Measurements from ENCODE around the gene ENAM.

ENAM gene, protein sequence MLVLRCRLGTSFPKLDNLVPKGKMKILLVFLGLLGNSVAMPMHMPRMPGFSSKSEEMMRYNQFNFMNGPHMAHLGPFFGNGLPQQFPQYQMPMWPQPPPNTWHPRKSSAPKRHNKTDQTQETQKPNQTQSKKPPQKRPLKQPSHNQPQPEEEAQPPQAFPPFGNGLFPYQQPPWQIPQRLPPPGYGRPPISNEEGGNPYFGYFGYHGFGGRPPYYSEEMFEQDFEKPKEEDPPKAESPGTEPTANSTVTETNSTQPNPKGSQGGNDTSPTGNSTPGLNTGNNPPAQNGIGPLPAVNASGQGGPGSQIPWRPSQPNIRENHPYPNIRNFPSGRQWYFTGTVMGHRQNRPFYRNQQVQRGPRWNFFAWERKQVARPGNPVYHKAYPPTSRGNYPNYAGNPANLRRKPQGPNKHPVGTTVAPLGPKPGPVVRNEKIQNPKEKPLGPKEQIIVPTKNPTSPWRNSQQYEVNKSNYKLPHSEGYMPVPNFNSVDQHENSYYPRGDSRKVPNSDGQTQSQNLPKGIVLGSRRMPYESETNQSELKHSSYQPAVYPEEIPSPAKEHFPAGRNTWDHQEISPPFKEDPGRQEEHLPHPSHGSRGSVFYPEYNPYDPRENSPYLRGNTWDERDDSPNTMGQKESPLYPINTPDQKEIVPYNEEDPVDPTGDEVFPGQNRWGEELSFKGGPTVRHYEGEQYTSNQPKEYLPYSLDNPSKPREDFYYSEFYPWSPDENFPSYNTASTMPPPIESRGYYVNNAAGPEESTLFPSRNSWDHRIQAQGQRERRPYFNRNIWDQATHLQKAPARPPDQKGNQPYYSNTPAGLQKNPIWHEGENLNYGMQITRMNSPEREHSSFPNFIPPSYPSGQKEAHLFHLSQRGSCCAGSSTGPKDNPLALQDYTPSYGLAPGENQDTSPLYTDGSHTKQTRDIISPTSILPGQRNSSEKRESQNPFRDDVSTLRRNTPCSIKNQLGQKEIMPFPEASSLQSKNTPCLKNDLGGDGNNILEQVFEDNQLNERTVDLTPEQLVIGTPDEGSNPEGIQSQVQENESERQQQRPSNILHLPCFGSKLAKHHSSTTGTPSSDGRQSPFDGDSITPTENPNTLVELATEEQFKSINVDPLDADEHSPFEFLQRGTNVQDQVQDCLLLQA

DNA sequence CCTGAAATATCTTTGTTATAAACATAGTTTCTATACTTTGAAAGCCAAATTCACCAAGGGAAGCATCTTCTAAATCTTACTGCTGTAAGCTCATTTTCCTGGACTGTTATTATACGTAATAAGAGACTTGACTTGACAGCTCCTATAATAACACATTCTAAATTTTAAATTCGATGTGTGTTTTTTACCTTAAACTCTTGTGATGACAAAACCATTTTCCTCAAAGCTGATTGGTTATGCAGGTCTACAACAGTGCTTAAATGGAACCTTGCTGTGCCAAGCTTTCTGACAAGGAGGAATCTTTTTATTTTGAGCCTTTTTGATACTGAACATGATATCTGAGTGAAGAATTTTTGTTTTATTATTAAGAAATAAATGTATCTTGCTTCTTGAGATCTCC lies at the start of gene ENAM:
ENAM (plus strand) TSS at position 301 of the 400 bp plus-strand sequence. CDS start 757 bp downstream, outside the sequence.
- no peak for DNase-seq

- no peak for DNase-seq
Observed at GRCh38 chr4:70581980-70582379, 46.6 kb upstream of the ENAM start.

DNA sequence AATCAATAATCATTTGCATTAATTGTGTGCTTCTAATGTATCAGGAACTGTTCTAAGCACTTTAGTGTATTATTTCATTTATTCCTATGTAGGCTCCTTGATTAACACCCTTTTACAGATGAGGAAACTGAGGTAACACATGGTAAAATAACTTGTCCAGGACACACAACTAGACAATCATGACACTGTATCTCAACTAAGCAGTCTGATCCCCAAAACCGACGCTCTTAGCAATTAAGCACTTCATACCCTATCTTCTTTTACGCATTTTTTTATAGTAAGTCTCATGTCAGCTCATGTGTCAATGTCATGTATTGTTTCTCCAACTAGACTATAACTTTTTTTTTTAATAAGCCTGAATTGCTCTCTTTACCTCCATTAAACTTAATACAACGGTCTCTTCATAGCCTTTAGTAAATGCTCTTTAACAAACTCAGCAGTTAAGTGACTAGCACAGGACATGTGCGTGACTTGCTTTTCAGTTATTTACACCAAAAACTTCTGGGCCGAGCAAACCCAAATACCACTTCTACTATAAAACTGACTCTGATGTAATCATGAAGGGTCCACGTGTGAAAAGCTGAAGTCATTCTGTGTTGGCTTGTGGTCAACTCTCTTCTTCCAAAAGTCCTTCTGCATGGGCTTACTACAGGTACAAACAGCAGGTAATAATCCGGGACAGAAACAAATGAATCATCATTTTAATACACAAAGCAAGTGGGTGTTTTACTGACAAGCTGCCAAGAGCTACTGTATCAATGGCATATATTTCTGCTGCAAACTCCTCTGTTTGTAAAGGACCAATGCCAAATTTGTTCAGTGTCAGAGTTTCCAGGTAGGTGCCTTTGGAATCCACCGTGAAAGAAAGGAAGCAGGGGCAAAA lies 44.4 kb upstream of the ENAM start:
- DNase-seq, result no peak

GRCh38 chr4:70586841-70587240 lies 41.7 kb upstream of the ENAM start:
- no peak for DNase-seq

- no peak for DNase-seq
Observed at GRCh38 chr4:70589785-70590184, 38.8 kb upstream of the ENAM start.

- no peak for DNase-seq
Observed at GRCh38 chr4:70591955-70592582, 36.5 kb upstream of the ENAM start, which contains the start of gene AMBN. Gene AMBN (plus strand): TSS chr4:70592256. CDS start chr4:70592359, 103 bp downstream.

DNA sequence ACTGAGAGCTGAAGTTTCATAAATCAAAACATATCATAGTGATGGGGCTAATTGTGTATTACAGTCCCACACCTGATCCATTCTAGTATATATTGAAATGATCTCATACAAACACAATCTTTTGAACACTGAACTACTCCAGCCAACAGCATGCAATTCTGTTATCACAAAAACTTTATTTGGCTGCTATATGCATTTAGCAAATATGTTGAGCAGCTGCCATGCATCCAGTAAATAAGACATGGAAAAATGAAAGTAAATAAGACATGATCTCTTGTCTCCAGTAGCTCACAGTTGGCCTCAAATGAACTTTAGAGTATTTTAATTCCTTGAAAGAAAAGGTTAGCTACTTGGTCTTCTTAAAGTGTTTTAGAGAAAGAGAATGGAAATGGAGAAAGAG lies 34.3 kb upstream of the ENAM start:
- DNase-seq, result no peak

GRCh38 chr4:70600305-70600704 lies 28.2 kb upstream of the ENAM start:
- DNase-seq, result no peak

- DNase-seq, result no peak
Observed at GRCh38 chr4:70600977-70601376, 27.6 kb upstream of the ENAM start.

- DNase-seq, result peak; percentile 69 to 76
Observed at GRCh38 chr4:70601422-70602039, 27.0 kb upstream of the ENAM start.

DNA sequence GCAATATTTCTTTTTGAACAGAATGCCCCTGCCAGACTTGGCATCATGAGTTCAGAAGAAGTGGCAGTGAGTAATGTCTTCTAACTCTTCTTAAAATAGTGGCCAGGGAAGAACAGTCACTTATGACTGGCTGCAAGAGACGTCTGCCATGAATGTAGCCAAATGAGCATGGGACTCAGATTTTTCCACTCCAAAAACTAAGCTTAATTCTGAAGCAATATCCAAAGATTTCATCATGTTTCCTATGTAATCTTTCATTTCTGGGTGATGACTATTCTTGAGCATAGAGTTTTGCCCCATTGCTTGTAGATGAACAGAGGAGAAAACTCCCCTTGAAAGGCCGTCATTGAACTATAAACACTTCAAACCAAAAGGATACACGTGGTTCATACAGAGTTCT lies 24.7 kb upstream of the ENAM start:
- no peak for DNase-seq

DNA sequence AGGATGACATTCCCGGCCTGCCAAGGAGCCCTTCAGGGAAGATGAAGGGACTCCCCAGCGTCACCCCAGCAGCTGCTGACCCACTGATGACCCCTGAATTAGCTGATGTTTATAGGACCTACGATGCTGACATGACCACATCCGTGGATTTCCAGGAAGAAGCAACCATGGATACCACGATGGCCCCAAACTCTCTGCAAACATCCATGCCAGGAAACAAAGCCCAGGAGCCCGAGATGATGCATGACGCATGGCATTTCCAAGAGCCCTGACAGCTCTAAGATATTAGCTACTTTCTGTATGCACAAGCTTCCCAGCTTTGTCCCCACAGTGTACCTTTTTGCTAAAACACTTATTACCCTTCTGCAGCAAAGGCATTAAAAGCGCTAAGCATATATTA lies 22.1 kb upstream of the ENAM start:
- no peak for DNase-seq

GRCh38 chr4:70607334-70607853 lies 21.1 kb upstream of the ENAM start:
- DNase-seq, result no peak

DNA sequence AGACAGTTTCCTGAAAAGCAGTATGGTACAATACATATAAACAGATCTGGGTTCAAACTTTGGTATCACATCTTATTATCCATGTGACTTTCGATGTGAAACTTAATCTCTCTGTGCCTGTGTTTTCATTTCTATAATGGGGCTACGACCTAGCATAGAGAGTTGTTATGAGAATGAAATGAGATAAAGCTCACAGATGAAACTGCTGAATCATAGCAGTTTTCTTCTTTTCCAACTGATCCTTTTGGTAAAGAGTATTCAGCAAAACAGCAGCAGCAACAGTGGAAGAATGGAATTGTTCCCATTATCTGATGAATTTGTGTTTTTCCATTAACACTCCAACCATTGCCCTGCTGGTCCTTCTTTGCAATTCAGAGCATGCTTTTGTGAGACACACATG lies 20.2 kb upstream of the ENAM start:
- no peak for DNase-seq

DNA sequence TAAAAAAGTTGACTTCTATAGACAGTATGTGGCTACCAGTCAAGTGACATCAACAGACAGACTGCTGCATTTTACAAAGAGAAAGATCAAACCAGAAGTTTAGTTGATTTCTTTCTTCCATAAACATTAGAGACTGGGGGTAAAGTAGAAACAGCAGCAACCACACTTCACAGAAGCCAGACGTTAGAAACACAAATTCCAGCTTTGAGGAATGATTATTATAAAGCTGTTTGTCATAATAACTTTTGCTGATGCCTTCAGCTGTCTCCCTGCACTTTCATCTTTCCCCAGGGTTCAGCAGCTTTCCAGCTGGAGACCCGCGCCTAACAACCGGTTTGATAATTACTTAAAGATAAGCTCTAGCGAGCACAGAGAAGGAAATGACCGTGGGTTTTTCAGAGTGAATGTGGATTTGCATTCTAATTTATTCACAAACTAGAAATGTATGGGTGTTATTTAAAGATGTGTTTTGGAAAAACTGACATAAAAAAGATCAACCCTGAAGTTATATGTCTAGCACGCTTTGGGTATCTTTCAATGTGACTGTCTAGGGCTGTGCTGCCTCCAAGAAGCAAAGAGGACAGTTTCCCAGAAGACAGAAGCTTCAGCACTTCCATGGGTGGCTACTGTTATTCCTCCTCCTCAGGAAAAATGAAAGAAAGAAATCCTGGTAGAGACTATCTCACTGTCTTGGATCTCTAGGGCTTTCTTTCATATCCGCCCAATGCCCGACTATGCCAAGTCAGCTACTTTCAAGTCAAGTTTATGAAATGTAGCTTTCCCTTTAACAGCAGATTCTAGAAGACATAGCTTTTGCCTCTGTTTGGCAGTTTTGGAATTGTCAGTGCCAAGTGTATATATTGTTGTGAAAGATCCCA lies 15.0 kb upstream of the ENAM start:
- DNase-seq, result no peak

DNA sequence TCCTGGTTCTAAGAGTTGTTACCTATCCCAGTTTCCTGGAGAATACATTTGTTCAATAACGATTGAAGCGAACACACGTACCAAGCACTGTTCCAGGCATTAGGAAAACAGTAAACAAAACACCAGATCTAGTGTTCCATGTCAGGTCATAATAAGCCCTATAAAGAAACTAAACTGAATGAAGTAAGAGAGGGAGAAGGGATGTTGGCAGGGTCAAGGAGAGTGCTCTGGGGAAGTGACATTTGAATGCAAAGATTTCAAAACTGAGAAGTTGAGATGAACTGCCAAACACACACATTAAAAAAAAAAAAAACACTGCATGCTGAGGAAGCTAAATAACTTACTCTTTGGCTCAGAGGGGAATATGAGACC lies 14.4 kb upstream of the ENAM start:
- no peak for DNase-seq

GRCh38 chr4:70619288-70619687 lies 9.3 kb upstream of the ENAM start:
- DNase-seq, result no peak

DNA sequence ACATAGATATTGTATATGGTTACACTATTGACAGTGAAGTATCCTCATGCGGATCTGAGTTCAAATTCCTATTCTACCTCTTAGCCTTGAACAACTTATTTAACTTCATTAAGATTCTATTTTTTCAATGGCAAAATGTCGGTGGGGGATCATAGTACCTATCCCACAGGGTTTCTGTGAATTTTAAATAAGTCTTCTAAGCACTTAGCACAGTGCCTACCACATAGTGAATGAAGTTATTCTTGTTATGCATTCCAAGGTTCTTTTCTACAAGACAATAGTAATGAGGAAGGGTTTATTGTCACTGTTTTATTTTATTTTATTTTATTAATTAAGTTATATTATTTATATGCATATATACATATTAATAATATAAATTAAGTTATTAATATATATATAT lies 8.8 kb upstream of the ENAM start:
- no peak for DNase-seq

GRCh38 chr4:70623323-70623722 lies 5.2 kb upstream of the ENAM start:
- no peak for DNase-seq

GRCh38 chr4:70624226-70624793 lies 4.2 kb upstream of the ENAM start:
- no peak for DNase-seq
